Ramos (cell line): Measurements from ENCODE around the gene PACC1.
"Not testable (repeated sequence)": the region's sequence is repeated elsewhere in the genome, so short reads cannot be mapped to it uniquely, and the experiment has no call there.

Source experiments
- in situ Hi-C: fragments of 300-500 bp; cut with MboI; formaldehyde crosslinking; loops from one replicate; pipeline ENCODE4 v1.14.3; 2022; ENCODE audit warnings: low sequenced_read_pairs; ENCODE audit not compliant: unreplicated experiment

Gene PACC1

DNA sequence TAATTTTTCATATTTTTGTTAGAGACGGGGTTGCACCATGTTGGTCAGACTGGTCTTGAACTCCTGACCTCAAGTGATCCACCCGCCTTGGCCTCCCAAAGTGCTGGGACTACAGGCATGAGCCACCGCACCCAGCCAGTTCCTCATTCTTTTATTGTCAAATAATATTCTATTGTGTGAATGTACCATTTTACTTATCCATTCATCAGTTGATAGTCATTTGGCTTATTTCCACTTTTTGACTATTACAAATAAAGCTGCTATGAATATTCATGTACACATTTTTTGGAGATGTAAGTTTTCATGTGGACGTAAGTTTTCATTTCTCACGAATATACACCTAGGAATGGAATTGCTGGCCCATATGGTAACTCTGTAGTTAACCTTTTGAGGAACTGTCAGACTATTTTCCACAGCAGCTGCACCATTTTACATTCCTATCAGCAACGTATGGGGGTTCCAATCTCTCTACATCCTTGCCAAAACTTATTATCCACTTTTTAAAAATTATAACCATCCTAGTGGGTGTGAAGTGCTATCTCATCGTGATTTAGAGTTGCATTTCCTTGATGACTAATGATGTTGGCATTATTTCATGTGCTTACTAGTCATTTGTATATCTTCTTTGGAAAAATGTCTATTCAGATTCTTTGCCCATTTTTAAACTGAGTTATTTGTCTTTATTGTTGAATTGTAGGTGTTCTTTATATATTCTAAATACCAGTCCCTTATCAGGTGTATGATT is 12.7 kb downstream of the PACC1 start:
- in situ Hi-C loops = no loop called here

- in situ Hi-C loops = no loop called here
Observed at GRCh38 chr1:212401042-212401441, 13.6 kb downstream of the PACC1 start.

- in situ Hi-C loops = no loop called here
Observed at GRCh38 chr1:212397171-212397570, 17.5 kb downstream of the PACC1 start.

DNA sequence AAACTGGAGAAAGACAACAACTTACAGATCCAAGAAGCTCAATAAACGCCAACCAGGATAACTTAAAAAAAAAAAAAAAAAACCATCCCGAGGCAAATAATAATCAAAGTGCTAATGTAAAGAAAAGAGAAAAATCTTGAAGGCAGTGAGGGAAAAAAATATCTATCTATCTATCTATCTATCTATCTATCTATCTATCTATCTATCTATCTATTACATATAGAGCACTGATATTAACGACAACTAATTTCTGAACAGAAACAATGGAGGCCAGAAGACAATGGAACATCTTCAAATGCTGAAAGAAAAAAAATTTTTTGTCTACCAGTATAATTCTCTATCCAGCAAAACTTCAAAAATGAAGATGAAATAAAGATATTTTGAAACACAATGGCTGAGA is 18.0 kb downstream of the PACC1 start:
- in situ Hi-C loops = no loop called here

GRCh38 chr1:212395678-212396437 is 18.8 kb downstream of the PACC1 start:
- in situ Hi-C loops = not testable (repeated sequence)

DNA sequence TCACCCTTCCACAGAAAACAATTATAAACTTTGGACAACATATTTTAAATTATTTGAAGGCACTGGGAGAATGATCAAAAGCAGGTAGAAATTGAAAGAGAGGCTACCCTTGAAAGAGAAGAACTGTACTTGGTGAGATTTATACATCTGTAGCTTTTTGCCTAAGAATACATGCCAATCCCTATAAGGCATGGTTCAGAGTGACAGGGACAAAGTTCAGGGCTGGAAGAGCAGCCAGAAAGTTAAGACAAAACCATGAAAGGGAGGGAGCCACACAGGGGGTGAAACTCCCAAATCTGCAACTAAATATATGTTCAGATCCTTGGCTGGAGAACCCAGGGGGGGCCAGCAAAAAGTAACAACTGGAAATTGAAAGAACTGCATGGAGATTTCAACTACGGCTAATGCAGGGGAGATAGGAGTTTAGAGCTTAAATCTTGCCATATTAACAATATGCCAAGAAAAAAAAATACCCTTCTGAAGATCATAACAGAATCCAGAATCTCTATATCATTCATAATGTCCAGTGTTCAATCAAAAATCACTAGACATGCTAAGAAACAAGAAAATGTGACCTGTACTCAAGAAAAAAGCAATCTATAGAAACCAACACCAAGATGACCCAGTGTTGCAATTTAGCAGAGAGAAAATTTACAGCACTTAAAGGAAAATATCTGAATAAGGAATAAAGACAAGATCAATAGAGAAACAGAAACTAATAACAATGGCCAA is 25.5 kb downstream of the PACC1 start:
- in situ Hi-C loops = no loop called here

- in situ Hi-C loops = no loop called here
Observed at GRCh38 chr1:212386029-212386428, 28.7 kb downstream of the PACC1 start.

- in situ Hi-C loops = no loop called here
Observed at GRCh38 chr1:212381397-212382035, 33.2 kb downstream of the PACC1 start.

DNA sequence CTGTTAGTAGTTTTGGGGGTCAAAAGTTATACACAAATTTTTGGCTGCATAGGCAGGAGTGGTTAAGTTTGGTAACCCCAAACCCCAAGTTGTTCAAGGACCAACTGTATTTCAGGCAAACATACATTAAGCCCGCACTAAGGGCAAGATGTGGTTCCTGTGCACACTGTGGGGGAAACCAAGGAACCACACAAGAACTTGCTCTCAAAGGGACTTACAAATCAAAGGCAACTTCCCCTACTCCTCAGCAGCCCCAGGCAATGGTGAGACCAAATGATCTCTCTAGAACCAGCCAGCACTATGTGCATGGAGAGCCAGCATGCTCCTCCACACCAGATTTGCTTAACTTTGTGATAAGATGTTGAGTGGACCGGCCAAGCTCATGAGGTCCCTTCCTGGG is 35.3 kb downstream of the PACC1 start:
- in situ Hi-C loops = no loop called here

DNA sequence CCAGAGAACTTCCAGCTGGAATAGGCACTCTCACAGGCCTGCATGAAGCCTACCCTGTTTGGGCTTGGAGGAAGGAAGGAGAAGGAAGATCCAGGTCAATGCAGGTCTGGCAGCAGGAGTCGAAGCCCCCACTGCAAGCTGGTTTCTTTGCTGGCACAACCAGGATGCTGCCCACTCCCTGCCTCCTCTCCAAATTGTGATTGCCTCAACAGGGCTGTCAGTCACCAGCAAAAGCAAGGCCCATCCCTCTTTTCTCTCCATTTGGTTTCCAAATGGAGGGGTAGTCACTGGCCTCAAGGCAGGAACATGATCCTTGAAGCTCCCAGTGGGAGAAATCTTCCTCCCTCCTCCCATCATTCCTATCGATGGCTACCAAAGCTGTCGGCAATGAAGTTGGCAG is 37.0 kb downstream of the PACC1 start:
- in situ Hi-C loops = no loop called here

DNA sequence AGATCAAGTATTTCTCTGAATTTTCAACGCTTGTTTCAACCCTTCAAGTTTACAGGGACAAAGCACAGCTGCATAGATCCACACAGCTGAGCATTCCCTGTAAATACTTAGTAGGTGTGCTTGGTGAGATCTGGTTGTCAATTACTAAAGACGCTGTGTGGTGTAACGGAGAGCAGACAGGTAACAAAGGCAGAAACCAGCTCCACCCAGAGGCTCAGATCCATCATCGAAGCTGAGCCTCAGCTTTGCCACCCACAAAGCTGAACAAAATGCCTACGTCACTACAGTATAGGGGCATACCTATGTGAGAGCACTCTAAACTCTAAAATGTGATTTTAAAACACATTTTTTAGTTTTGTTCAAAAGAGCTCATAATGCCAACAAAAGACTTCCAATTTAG is 38.7 kb downstream of the PACC1 start:
- in situ Hi-C loops = no loop called here

- in situ Hi-C loops = loop anchor here (25.0 kb wide), 1 partner anchor 681 kb away; the partner anchor contains the start of gene NEK2
Observed at GRCh38 chr1:212368073-212368484, 46.6 kb downstream of the PACC1 start.

DNA sequence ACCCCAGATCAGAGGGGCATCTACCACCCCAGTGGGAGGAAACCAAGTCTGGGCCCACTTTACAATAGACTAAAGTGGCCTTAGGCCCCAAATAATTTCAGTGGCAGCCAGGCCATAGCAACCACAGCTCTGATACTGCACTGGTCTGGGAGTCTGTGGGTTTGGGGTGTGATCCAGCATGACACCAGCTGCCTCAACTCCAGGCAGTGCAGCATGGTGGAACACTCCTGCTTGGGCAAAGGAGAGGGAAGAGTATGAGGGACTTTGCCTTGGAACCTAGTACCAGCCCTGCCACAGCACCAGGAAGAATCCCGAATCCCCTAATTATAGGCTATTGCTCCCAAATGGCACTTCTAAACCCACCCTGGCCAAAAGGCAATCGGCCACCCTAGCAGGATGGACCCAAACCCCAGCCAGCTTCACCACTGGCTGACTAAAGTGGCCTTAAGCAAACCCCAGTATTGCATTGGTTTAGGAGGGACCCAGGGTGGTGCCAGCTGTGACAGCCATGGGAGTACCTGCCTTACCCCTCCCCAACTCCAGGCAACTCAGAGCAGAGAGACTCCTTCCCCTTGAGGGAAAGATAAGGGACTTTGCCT is 47.1 kb downstream of the PACC1 start:
- in situ Hi-C loops = loop anchor here (25.0 kb wide), 1 partner anchor 680 kb away; the partner anchor contains the start of gene NEK2

DNA sequence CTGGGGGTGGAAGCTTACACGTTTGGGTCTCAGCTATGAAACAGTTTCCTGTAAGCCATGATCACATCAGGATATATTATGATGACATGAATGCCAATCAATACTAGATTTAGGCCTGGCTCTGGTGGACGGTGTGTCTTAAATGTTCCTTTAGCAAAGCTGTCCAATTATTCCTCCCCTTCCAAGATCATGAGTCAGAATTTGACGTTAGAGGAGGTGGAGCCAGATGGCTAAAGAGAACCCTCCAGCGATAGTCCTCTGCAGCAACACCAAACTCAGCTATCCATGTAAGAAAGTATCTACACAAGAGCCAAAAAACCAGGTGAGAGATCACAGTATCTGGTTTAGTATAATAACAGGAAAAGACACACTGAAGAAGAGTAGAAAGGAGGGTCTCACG is 47.8 kb downstream of the PACC1 start:
- in situ Hi-C loops = loop anchor here (25.0 kb wide), 1 partner anchor 680 kb away; the partner anchor contains the start of gene NEK2

DNA sequence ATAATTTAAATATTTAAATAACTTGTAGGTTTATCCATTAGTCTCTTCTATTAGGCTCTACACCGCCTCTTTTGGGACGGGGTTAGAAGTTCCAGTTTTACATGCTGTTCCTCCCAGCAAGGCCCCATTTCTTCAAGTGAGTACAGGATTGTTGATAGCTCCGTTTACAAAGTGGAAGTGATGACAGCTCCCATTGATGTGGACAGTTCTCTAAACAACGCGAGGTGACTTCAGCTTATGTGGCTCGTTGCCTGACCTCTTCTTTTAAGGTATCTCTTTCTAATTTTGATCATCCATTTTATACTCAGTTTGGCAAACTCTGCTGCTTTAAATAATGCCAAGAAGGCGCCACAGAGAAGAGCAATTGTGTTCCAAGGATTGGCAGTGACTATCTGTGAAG is 49.7 kb downstream of the PACC1 start:
- in situ Hi-C loops = loop anchor here (25.0 kb wide), 1 partner anchor 678 kb away; the partner anchor contains the start of gene NEK2

DNA sequence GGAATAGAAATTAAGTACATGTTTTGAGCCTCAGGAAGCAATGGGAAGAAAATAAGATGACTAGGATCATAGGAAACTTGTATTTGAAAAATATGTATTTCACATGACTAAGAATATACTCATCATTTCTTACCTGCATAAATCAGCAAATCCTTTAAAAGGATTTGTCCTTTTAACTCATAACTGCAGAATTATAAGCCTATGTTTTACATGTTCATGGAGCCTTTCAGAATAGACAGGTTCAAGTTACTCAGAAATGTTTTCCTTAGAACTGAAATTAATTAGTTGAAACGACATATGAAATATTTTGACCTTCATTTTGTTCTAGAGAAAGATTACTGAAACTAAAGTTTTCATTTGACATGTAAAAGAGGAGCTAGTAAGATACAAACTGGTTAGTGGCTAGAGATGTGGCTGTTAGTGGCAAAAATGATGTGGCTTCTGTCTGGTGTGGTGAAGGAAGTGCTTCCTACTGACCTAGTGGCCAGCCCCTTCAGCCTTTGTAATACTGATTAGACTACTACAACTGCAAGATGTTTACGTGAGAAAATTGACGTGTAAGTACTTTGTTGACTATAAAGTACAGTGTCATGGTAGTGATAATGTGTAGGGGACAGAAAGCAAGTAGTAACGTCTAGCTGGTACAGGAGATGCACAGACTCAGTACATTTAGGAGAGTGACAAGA is 54.7 kb downstream of the PACC1 start:
- in situ Hi-C loops = loop anchor here (25.0 kb wide), 1 partner anchor 673 kb away; the partner anchor contains the start of gene NEK2

DNA sequence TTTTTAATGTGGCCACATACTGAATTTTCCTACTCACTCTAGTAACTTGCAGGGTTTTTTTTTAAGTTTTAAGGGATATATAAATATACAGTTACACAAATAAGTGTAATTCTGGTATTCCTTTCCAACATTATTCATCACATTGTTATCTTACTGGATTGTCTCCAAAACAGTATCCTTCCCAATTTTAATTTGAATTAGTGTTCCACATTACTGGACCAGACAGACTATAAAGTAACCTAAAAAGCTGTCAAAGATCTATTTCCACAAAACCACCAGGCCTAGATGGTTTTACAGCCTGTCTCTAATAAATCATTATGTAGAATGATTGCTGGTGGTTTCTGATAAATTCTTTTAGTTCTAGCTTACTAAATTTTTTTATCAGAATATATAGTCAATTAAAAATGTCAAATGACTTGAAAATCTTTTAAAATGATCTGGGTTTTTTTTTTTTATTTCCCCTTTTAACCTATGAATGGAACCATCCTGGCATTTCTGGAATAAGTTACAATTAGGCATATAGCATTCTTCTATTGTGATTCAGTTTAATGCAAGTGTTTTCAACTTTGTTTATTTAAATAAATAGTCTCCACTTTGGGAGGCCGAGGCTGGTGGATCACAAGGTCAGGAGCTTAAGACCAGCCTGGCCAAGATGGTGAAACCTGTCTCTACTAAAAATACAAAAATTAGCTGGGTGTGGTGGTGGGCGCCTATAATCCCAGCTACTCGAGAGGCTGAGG is 59.3 kb downstream of the PACC1 start:
- in situ Hi-C loops = loop anchor here (25.0 kb wide), 1 partner anchor 668 kb away; the partner anchor contains the start of gene NEK2

GRCh38 chr1:212354464-212354863 is 60.2 kb downstream of the PACC1 start:
- in situ Hi-C loops = loop anchor here (25.0 kb wide), 1 partner anchor 667 kb away; the partner anchor contains the start of gene NEK2
